ENCODE results near the gene BMP4.

- TF ChIP-seq RELB (IDR thresholded peaks at IDR 0.05; ENCODE audit: low read depth) (no peak), MAX (IDR thresholded peaks at IDR 0.05; ENCODE audit: low read depth, low read length) (no peak), IKZF2 (IDR thresholded peaks at IDR 0.05) (no peak), ETV6 (conservative IDR thresholded peaks at IDR 0.05 in 1 of 2, IDR thresholded peaks at IDR 0.05 in 1 of 2; ENCODE audit: borderline replicate concordance in 1 of 2, low read depth in 1 of 2) (no peak), RBBP5 (conservative IDR thresholded peaks at IDR 0.05) (no peak), CHD4 (IDR thresholded peaks at IDR 0.05) (no peak), PAX5 (IDR thresholded peaks at IDR 0.05; ENCODE audit: borderline replicate concordance, low read depth, low read length) (no peak), TAF1 (IDR thresholded peaks at IDR 0.05; ENCODE audit: borderline replicate concordance, low read depth, low read length) (no peak), SMAD1 (IDR thresholded peaks at IDR 0.05; ENCODE audit: low read depth, partially characterized antibody) (no peak), NFIC (IDR thresholded peaks at IDR 0.05; ENCODE audit: low read depth, low read length) (no peak)
- TF ChIP-seq, protein P1, sequence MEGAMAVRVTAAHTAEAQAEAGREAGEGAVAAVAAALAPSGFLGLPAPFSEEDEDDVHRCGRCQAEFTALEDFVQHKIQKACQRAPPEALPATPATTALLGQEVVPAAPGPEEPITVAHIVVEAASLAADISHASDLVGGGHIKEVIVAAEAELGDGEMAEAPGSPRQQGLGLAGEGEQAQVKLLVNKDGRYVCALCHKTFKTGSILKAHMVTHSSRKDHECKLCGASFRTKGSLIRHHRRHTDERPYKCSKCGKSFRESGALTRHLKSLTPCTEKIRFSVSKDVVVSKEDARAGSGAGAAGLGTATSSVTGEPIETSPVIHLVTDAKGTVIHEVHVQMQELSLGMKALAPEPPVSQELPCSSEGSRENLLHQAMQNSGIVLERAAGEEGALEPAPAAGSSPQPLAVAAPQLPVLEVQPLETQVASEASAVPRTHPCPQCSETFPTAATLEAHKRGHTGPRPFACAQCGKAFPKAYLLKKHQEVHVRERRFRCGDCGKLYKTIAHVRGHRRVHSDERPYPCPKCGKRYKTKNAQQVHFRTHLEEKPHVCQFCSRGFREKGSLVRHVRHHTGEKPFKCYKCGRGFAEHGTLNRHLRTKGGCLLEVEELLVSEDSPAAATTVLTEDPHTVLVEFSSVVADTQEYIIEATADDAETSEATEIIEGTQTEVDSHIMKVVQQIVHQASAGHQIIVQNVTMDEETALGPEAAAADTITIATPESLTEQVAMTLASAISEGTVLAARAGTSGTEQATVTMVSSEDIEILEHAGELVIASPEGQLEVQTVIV (IDR thresholded peaks at IDR 0.05; ENCODE audit: borderline replicate concordance, partially characterized antibody): no peak
- TF ChIP-seq, protein P2, sequence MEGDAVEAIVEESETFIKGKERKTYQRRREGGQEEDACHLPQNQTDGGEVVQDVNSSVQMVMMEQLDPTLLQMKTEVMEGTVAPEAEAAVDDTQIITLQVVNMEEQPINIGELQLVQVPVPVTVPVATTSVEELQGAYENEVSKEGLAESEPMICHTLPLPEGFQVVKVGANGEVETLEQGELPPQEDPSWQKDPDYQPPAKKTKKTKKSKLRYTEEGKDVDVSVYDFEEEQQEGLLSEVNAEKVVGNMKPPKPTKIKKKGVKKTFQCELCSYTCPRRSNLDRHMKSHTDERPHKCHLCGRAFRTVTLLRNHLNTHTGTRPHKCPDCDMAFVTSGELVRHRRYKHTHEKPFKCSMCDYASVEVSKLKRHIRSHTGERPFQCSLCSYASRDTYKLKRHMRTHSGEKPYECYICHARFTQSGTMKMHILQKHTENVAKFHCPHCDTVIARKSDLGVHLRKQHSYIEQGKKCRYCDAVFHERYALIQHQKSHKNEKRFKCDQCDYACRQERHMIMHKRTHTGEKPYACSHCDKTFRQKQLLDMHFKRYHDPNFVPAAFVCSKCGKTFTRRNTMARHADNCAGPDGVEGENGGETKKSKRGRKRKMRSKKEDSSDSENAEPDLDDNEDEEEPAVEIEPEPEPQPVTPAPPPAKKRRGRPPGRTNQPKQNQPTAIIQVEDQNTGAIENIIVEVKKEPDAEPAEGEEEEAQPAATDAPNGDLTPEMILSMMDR (IDR thresholded peaks at IDR 0.05 in 2 of 3, conservative IDR thresholded peaks at IDR 0.05 in 1 of 3; ENCODE audit: control insufficient read depth in 2 of 3, extremely low read depth in 1 of 3, insufficient read depth in 1 of 3, low read depth in 3 of 3, low read length in 3 of 3): no peak
Measured at GRCh38 chr14:53912021-53912420, 44.6 kb downstream of the BMP4 start.

All from GM12878 (cell line).